H1 (cell line): ENCODE measurements around the gene DEFB113. TPM values are rescaled to one million over a fixed set of nuclear protein-coding genes. Genes with fewer than 3 reads are reported as not detected.
A peak's percentile ranks its signal among the peaks of the same experiment; 100 is the strongest.

Source experiments
- CTCF ChIA-PET: fragments of 300-600 bp; sonication (Branson Sonifier 250); formaldehyde crosslinking; loops from one replicate; lab custom pipeline; 2021; ENCODE audit not compliant: partially characterized antibody; lab: Charles Lee
- POLR2A ChIA-PET: fragments of 300-600 bp; sonication (Branson Sonifier 250); formaldehyde crosslinking; loops from one replicate; lab custom pipeline; 2021; ENCODE audit warnings: inconsistent platforms; ENCODE audit not compliant: partially characterized antibody; lab: Charles Lee
- DNase-seq, 2 experiments: peaks; one replicate each; pipeline versions ENCODE4 v3.0.0 to v3.0.0-alpha.2; 2010 to 2022; ENCODE audit warnings: low spot score in 2 of 2, low read depth in 1 of 2, mixed read lengths in 1 of 2
- FAIRE-seq: peaks from 2 replicates; lab custom pipeline; 2011; peaks lifted over from hg19 to GRCh38; lab: Jason Lieb, UNC
- H2AFZ ChIP-seq: 2 replicates; pipeline ENCODE4 v1.8.1; 2012; ENCODE audit warnings: low read length, inconsistent platforms
- H2AK5ac ChIP-seq: 2 replicates; pipeline ENCODE4 v1.6.1; 2013; ENCODE audit warnings: low read depth, low read length
- H2BK120ac ChIP-seq: replicated peaks from 2 replicates; pipeline ENCODE3; 2013; ENCODE audit warnings: low read depth, low read length, inconsistent platforms
- H2BK12ac ChIP-seq: 2 replicates; pipeline ENCODE4 v1.6.1; 2013; ENCODE audit warnings: low read depth, low read length
- H2BK15ac ChIP-seq: 2 replicates; pipeline ENCODE4 v1.6.1; 2013; ENCODE audit warnings: low read length
- H2BK20ac ChIP-seq: 2 replicates; pipeline ENCODE4 v1.6.1; 2013; ENCODE audit warnings: low read length
- H2BK5ac ChIP-seq: 2 replicates; pipeline ENCODE4 v1.6.1; 2013; ENCODE audit warnings: low read depth, low read length
- H3K14ac ChIP-seq: 2 replicates; pipeline ENCODE4 v1.6.1; 2013; ENCODE audit warnings: inconsistent platforms; ENCODE audit not compliant: insufficient read length
- H3K18ac ChIP-seq: 2 replicates; pipeline ENCODE4 v1.6.1; 2013; ENCODE audit warnings: low read length; ENCODE audit errors: extremely low read depth
- H3K23ac ChIP-seq: 2 replicates; pipeline ENCODE4 v1.6.1; 2013; ENCODE audit warnings: inconsistent platforms; ENCODE audit not compliant: insufficient read length
- H3K23me2 ChIP-seq: 2 replicates; pipeline ENCODE4 v1.6.1; 2013; ENCODE audit warnings: low read depth, low read length
- H3K27ac ChIP-seq: 2 replicates; pipeline ENCODE4 v1.6.1; 2011; ENCODE audit warnings: low read depth, low read length, inconsistent platforms
- H3K27me3 ChIP-seq, 4 experiments: replicated peaks in 1 of 4; 1 replicate in 1 of 4; 2 replicates in 3 of 4; pipeline versions ENCODE4 v1.6.1 to v1.8.1; 2011 to 2013; ENCODE audit warnings: low read length in 3 of 4, mild to moderate bottlenecking in 3 of 4, inconsistent platforms in 2 of 4, mixed read lengths in 2 of 4, moderate library complexity in 1 of 4; ENCODE audit not compliant: control insufficient read depth in 3 of 4, insufficient read depth in 3 of 4; ENCODE audit errors: extremely low read depth in 1 of 4
- H3K36me3 ChIP-seq, 4 experiments: 2 replicates each; pipeline versions ENCODE4 v1.6.1 to v1.8.1; 2011 to 2013; ENCODE audit warnings: mild to moderate bottlenecking in 4 of 4, low read length in 3 of 4, moderate library complexity in 2 of 4, control low read depth in 1 of 4, inconsistent platforms in 1 of 4; ENCODE audit not compliant: insufficient read depth in 4 of 4, control insufficient read depth in 2 of 4
- H3K4ac ChIP-seq: replicated peaks from 2 replicates; pipeline ENCODE3; 2013; ENCODE audit warnings: low read length, low read depth, mixed read lengths, inconsistent platforms; ENCODE audit not compliant: insufficient read length
- H3K4me1 ChIP-seq, 4 experiments: replicated peaks in 1 of 4; 1 replicate in 1 of 4; 2 replicates in 3 of 4; pipeline versions ENCODE4 v1.6.1 to v1.8.1; 2011 to 2013; ENCODE audit warnings: low read length in 3 of 4, inconsistent platforms in 2 of 4, mixed read lengths in 1 of 4; ENCODE audit not compliant: insufficient read depth in 4 of 4, control insufficient read depth in 3 of 4
- H3K4me2 ChIP-seq, 2 experiments: 2 replicates each; pipeline versions ENCODE4 v1.6.1 to v1.8.1; 2011 to 2013; ENCODE audit warnings: low read depth in 2 of 2, low read length in 2 of 2, control low read depth in 1 of 2, inconsistent platforms in 1 of 2, mild to moderate bottlenecking in 1 of 2; ENCODE audit not compliant: insufficient read depth in 1 of 2
- H3K4me3 ChIP-seq, 4 experiments: fragments of 200-600, 300-600 bp in 1 of 4; sonication (generic), shearing (Covaris generic), sonication (Bioruptor Twin) in 1 of 4; 2 replicates each; pipeline versions ENCODE4 v1.5.1 to v1.8.1; 2011 to 2016; ENCODE audit warnings: low read length in 4 of 4, low read depth in 3 of 4, control low read depth in 2 of 4, inconsistent platforms in 2 of 4, mild to moderate bottlenecking in 2 of 4, mixed read lengths in 1 of 4, moderate library complexity in 1 of 4; ENCODE audit not compliant: insufficient read depth in 2 of 4; ENCODE audit errors: extremely low read depth in 1 of 4
- H3K56ac ChIP-seq: replicated peaks from 2 replicates; pipeline ENCODE3; 2013; ENCODE audit warnings: low read depth, mild to moderate bottlenecking, mixed read lengths, low read length, inconsistent platforms; ENCODE audit not compliant: insufficient read length
- H3K79me1 ChIP-seq: 2 replicates; pipeline ENCODE4 v1.6.1; 2013; ENCODE audit warnings: low read depth, low read length, control low read depth
- H3K79me2 ChIP-seq, 2 experiments: 2 replicates each; pipeline versions ENCODE4 v1.6.1 to v1.8.1; 2012 to 2013; ENCODE audit warnings: low read length in 2 of 2, mild to moderate bottlenecking in 2 of 2, inconsistent platforms in 1 of 2; ENCODE audit not compliant: insufficient read depth in 2 of 2, control insufficient read depth in 1 of 2
- H3K9ac ChIP-seq, 4 experiments: replicated peaks in 1 of 4; 1 replicate in 1 of 4; 2 replicates in 3 of 4; pipeline versions ENCODE4 v1.6.1 to v1.8.1; 2011 to 2013; ENCODE audit warnings: low read depth in 3 of 4, low read length in 3 of 4, control low read depth in 2 of 4, mild to moderate bottlenecking in 2 of 4, moderate library complexity in 2 of 4, inconsistent platforms in 1 of 4; ENCODE audit errors: extremely low read depth in 1 of 4
- H3K9me3 ChIP-seq, 2 experiments: 2 replicates each; pipeline versions ENCODE4 v1.6.1 to v1.8.1; 2012 to 2013; ENCODE audit warnings: mild to moderate bottlenecking in 2 of 2, moderate library complexity in 2 of 2, control low read depth in 1 of 2, inconsistent platforms in 1 of 2, low read depth in 1 of 2, low read length in 1 of 2, mixed read lengths in 1 of 2; ENCODE audit not compliant: insufficient read depth in 2 of 2
- H4K20me1 ChIP-seq, 2 experiments: replicated peaks in 1 of 2; 2 replicates each; pipeline versions ENCODE3 to v1.8.1; 2011 to 2013; ENCODE audit warnings: inconsistent platforms in 2 of 2, low read length in 2 of 2, mild to moderate bottlenecking in 1 of 2; ENCODE audit not compliant: insufficient read depth in 2 of 2, control insufficient read depth in 1 of 2
- H4K5ac ChIP-seq: 2 replicates; pipeline ENCODE4 v1.6.1; 2013; ENCODE audit warnings: low read length, low read depth, mixed read lengths, inconsistent platforms; ENCODE audit not compliant: insufficient read length
- H4K8ac ChIP-seq: 2 replicates; pipeline ENCODE4 v1.8.0; 2013; ENCODE audit warnings: mild to moderate bottlenecking, moderate library complexity, low read length, inconsistent platforms; ENCODE audit not compliant: insufficient read depth; ENCODE audit errors: extremely low read depth
- H4K91ac ChIP-seq: replicated peaks from 2 replicates; pipeline ENCODE3; 2013; ENCODE audit warnings: low read length, mixed read lengths, inconsistent platforms; ENCODE audit not compliant: insufficient read length
- POLR2AphosphoS5 ChIP-seq: IDR thresholded peaks from 2 replicates; pipeline ENCODE4 v1.6.1; 2011; ENCODE audit warnings: low read depth, low read length
- WGBS, 2 experiments: shearing (Covaris generic) in 1 of 2; methylation state at CpG; one replicate each; pipeline versions ENCODE4 v1.1.6 to v1.1.7; 2013 to 2015; ENCODE audit warnings: low lambda C conversion rate in 2 of 2, mixed read lengths in 2 of 2, inconsistent platforms in 1 of 2, low coverage in 1 of 2, missing lambda C conversion rate in 1 of 2; ENCODE audit not compliant: insufficient replicate concordance in 2 of 2, insufficient coverage in 1 of 2, insufficient read length in 1 of 2; ENCODE audit errors: extremely low coverage in 1 of 2, missing lambda C conversion rate in 1 of 2; 5-methylcytosine and 5-hydroxymethylcytosine counted together
- long read RNA-seq, 2 experiments: library from RNA in 1 of 2; library from capped mRNA in 1 of 2; stranded (forward); transcript quantifications; one replicate each; pipeline ENCODE4 v2.0.0, GENCODE V29; 2021; ENCODE audit warnings: inconsistent platforms in 1 of 2
- polyA minus RNA-seq, 3 experiments: library from RNA; depleted of rRNA, polyadenylated mRNA; stranded (reverse); fragments of >200 nt; gene quantifications; 1 replicate in 2 of 3; 2 replicates in 1 of 3; pipeline ENCODE4 v1.2.3, GENCODE V29; 2011
- polyA plus RNA-seq, 7 experiments: library from polyadenylated mRNA; depleted of rRNA in 3 of 7; stranded (reverse) in 5 of 7; unstranded in 2 of 7; fragments of >200 nt in 5 of 7; fragments of 200-250 nt in 2 of 7; gene quantifications; 1 replicate in 5 of 7; 2 replicates in 1 of 7; 4 replicates in 1 of 7; pipeline versions ENCODE4 v1.2.1 to v1.2.3, GENCODE V29; 2011 to 2013; ENCODE audit warnings: missing spikeins in 2 of 7, mixed read lengths in 2 of 7
- total RNA-seq: library from RNA; stranded (reverse); fragmentation: NEBNext Ultra II Directional; extraction: Animal tissue kit (Norgen Biotek cat#: 25700); gene quantifications from 2 replicates; pipeline ENCODE4 v1.2.1, GENCODE V29; 2021

The DEFB113 gene, protein sequence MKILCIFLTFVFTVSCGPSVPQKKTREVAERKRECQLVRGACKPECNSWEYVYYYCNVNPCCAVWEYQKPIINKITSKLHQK
- total RNA-seq (not detected in 2 replicates), polyA plus RNA-seq (2011; rRNA removed) (not detected in 2 replicates), polyA minus RNA-seq (2011; rRNA and poly(A)+ RNA removed) (not detected in 2 replicates)
- not detected for polyA plus RNA-seq (2011; cell fraction: cytosol; rRNA removed)
- not detected for polyA plus RNA-seq (2011; cell fraction: nucleus; rRNA removed)
- polyA plus RNA-seq (2012, experiment 1 of 2): not detected in 4 replicates
- polyA plus RNA-seq (2012, experiment 2 of 2): not detected
- not detected for polyA plus RNA-seq (2013, experiment 1 of 2)
- not detected for polyA plus RNA-seq (2013, experiment 2 of 2)
- not detected for polyA minus RNA-seq (2011; cell fraction: cytosol; rRNA and poly(A)+ RNA removed)
- not detected for polyA minus RNA-seq (2011; cell fraction: nucleus; rRNA and poly(A)+ RNA removed)
- long read RNA-seq, experiment 1: 0 reads
- long read RNA-seq, experiment 2: 0 reads

DNA sequence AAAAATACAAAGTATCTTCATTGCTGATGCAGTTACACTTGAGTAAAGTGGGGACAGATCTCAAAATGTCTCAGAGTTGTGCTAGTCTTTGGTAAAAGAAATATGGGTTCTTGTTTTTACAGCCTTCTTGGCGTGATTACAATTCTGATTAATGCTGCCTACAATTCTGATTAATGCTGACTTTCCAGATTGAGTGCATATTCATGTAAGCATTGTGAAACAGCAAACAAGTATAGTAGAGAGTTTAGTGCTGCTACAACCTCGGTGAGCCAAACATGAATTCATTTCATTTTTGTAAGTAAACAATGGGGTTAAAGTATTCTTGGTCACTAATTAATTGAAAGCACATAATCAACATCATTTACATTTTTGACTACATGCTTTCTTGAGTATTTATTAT is at the start of gene DEFB113:
TSS of gene DEFB113 (minus strand) at position 21 of the 400 bp plus-strand sequence. CDS start at position 21, 0 bp downstream.
- H4K5ac ChIP-seq: peak within 1 kb of the TSS; percentile 15
- H2BK12ac ChIP-seq: no peak within 1 kb of the TSS
- H3K23me2 ChIP-seq: no peaks in the 10 kb centered on the region
- no peaks in the 10 kb centered on the region for H3K27me3 ChIP-seq
- no peaks in the 10 kb centered on the region for H3K79me1 ChIP-seq
- H3K23ac ChIP-seq: no peak within 1 kb of the TSS
- ChIA-PET CTCF (no interaction called here), POLR2A (no interaction called here)
- H3K36me3 ChIP-seq: no peaks in the 10 kb centered on the region
- FAIRE-seq: no peak
- no peak within 1 kb of the TSS; the same call in 1 of the 2 replicates for H2AFZ ChIP-seq
- no peak within 1 kb of the TSS for H3K18ac ChIP-seq
- WGBS, 2 experiments: 94% methylated on average over 2 of the region's 2 CpGs; no CpG with 5 or more reads in 1 of the 2 experiments
- no peaks in the 10 kb centered on the region for H3K79me2 ChIP-seq
- no peak within 1 kb of the TSS for H2BK120ac ChIP-seq
- H3K9me3 ChIP-seq: no peaks in the 10 kb centered on the region
- no peak within 1 kb of the TSS for H3K4ac ChIP-seq
- no peak within 1 kb of the TSS for H3K4me2 ChIP-seq
- no peaks in the 10 kb centered on the region for H4K20me1 ChIP-seq
- H3K14ac ChIP-seq: no peak within 1 kb of the TSS
- no peak within 1 kb of the TSS for H3K4me3 ChIP-seq
- H2AK5ac ChIP-seq: no peak within 1 kb of the TSS
- TF ChIP-seq POLR2AphosphoS5: no peak
- H4K91ac ChIP-seq: no peak within 1 kb of the TSS
- peaks cover 0 to 10% (median 3%) of the 10 kb centered on the region in 4 experiments; a peak in 1 of 7 replicates for H3K4me1 ChIP-seq
- no peak within 1 kb of the TSS for H3K27ac ChIP-seq
- no peak for DNase-seq
- H3K56ac ChIP-seq: no peak within 1 kb of the TSS
- no peak within 1 kb of the TSS for H2BK20ac ChIP-seq
- no peak within 1 kb of the TSS for H3K9ac ChIP-seq
- H4K8ac ChIP-seq: no peak within 1 kb of the TSS
- no peak within 1 kb of the TSS for H2BK5ac ChIP-seq
- no peak within 1 kb of the TSS for H2BK15ac ChIP-seq
